ENCODE measurements around the gene TBC1D2B.

GRCh38 chr15:78050441-78050809, 27.1 kb downstream of the TBC1D2B start:
- no peak for TF ChIP-seq POLR2AphosphoS5 (IDR thresholded peaks at IDR 0.05)
- TF ChIP-seq CTCF (IDR thresholded peaks at IDR 0.05; ENCODE audit: poor library complexity, severe bottlenecking) = no peak

Measured in neural cell (in vitro differentiated cells).